HFF-Myc (cell line): ENCODE results near the gene NRARP.
A peak's percentile ranks its signal among the peaks of the same experiment; 100 is the strongest.

ENCODE experiments used
- DNase-seq: peaks from one replicate; pipeline ENCODE4 v3.0.0-alpha.2; 2011; ENCODE audit warnings: low read depth; ENCODE audit errors: extremely low read depth
- H3K4me3 ChIP-seq: replicated peaks from 2 replicates; pipeline ENCODE4 v1.5.1; 2011; ENCODE audit warnings: low read depth, mild to moderate bottlenecking, control low read depth, low read length
- CTCF ChIP-seq: IDR thresholded peaks from 2 replicates; pipeline ENCODE4 v1.5.1; 2012; ENCODE audit warnings: mild to moderate bottlenecking, low read depth, low read length, control low read depth; ENCODE audit errors: missing control alignments

Gene NRARP

DNA sequence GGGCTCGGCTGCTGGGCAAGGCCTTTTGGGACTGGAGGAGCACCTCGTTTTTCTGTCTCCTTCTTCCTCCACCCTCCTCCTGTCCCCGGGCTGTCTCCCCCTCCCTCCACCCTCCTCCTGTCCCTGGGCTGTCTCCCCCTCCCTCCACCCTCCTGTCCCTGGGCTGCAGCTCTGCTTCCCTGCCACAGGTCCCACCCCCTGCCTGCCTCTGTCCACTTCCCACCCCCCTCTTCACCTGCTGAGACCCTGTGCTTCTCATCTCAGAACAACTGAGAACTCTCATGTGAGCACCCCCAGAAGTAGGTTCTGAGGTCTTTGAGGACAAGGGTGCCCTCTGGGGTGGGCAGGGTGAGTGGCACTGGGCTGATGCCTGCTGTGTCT is 30.4 kb downstream of the NRARP start:
- no peak for TF ChIP-seq CTCF
- no peak for DNase-seq
- H3K4me3 ChIP-seq = no peak overlapping the region

DNA sequence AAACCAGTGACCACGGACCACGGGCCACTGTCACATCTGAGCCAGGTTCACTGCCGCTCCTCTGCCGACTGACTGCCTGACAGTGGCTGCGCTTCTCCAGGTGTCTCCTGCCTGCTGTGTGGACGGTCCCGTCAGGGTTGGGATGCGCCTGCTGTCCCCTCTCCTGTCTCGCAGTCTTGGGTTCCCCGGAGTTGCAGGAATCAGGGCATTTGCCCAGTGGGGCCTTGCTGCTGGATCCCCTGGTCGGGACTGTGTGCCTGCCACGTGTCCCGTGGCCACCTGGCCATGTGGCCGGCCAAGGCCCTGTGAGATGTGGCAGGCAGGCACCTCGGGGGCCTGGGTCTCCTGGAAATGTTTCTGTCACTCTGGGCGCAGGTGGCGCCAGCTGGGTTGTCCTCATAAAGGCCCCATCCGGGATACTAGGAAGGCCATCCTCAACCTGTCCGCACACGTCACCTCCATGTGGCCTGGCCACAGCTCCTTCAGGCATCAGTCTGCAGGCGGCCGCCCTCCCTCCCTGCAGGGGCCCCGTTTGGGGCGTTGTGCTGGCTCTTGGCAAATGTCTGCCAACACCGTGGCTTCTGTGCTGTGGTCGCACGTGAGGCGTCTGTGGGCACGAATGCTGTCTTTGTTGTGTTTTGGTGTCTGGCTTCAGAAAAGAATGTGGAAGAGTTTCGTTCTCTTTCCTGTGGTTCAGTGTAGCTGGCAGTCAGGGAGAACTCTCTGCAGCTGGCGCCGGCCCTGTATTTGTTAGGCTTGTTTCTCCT is 31.0 kb downstream of the NRARP start:
- DNase-seq = no peak
- H3K4me3 ChIP-seq = no peak overlapping the region
- no peak for TF ChIP-seq CTCF

DNA sequence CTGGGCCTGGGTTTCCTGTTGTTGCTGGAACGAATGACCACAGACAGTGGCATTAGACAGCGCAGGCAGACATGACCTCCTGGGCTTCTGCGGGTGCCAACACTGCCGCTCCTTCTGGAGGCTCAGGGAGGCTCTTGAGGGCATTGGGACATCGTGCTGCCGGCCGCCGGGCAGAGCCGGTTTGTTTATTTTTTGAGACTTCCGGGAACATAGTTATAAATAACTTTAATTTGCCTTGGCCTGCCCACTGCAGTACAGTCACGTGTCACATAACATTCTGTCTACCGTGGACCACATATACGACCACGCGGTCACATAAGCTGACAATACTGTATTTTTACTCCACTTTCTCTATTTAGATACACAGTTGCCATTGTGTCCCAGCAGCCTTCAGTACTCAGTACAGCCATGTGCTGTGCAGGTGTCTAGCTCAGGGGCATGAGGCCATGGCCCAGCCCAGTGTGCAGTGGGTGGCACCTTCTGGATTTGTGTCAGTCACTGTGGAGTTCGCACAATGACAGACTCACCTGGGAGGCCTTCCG is 32.8 kb downstream of the NRARP start:
- peak; percentile 52 for DNase-seq
- TF ChIP-seq CTCF = no peak
- no peak overlapping the region for H3K4me3 ChIP-seq

DNA sequence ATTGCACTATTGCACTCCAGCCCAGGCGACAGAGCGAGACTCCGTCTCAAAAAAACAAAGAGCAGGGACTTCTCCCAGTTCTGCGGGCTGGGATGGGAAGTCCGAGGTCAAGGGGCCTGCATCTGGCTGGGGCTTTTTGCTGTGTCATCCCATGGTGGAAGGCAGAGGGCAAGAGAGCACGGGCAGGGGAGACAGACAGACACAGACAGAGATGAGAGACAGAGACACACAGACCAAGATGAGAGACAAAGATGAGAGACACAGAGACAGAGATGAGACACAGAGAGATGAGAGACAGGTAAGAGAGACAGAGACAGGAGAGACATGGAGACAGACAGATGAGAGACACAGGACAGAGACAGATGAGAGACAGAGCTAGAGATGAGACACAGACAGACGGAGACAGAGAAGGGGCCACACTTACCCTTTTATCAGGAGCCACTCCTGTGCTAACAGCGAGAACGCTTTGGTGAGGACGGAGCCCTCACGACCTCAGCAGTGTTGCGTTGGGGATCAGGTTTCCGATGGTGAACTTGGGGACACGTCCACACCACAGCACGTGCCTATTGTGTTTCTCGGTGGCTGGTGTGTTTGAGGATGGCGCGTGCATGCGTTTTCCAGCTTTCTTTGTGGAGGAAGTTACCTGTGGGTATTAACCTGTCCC is 33.4 kb downstream of the NRARP start:
- TF ChIP-seq CTCF = no peak
- no peak for DNase-seq
- H3K4me3 ChIP-seq = no peak overlapping the region

GRCh38 chr9:137267933-137268355 is 34.1 kb downstream of the NRARP start:
- H3K4me3 ChIP-seq = no peak overlapping the region
- no peak for TF ChIP-seq CTCF
- DNase-seq = no peak

GRCh38 chr9:137266585-137267453 is 35.3 kb downstream of the NRARP start:
- DNase-seq = no peak

More at GRCh38 chr9:137266585-137267453, 35.3 kb downstream of the NRARP start:
- no peak for TF ChIP-seq CTCF
- H3K4me3 ChIP-seq = no peak overlapping the region
